HG03196 (cell line): ENCODE measurements around the gene GAS7.
A peak's percentile ranks its signal among the peaks of the same experiment; 100 is the strongest.
"Not testable (repeated sequence)": the region's sequence is repeated elsewhere in the genome, so short reads cannot be mapped to it uniquely, and the experiment has no call there.

Experiments used
- ATAC-seq: cut with Tn5 transposase; IDR thresholded peaks from one replicate; pipeline ENCODE4 v1.9.1; 2021; ENCODE audit not compliant: unreplicated experiment

GAS7 gene

DNA sequence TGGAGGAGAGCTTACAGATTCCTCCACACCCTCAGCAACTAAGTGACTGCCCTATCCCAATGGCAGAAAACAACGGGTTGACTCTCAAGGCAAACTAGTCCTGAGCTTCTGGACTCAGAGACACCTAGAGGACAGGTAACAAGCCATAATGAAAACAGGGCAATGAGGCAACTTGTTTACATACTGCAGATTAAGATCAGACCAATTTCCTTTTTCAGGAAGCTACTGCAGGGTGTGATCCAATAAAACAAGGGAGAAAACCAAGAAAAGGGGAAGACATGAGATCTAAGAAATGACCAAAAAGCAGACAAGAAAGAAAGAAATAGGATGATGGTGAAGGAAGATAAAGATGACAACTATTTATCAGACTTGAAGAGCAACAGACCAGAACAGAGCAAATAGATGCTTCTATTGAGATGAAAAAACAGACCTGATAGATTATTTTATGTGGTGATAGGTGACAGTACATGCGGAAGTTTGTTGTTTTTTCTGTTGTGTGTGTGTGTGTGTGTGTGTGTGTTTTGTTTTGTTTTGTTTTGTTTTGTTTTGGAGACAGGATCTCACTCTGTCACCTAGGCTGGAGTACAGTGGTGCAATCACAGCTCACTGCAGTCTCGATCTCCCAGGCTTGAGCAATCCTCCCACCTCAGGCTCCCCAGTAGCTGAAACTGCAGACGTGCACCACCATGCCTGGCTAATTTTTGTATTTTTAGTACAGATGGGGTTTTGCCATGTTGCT lies 120.7 kb downstream of the GAS7 start:
- ATAC-seq, result no peak

DNA sequence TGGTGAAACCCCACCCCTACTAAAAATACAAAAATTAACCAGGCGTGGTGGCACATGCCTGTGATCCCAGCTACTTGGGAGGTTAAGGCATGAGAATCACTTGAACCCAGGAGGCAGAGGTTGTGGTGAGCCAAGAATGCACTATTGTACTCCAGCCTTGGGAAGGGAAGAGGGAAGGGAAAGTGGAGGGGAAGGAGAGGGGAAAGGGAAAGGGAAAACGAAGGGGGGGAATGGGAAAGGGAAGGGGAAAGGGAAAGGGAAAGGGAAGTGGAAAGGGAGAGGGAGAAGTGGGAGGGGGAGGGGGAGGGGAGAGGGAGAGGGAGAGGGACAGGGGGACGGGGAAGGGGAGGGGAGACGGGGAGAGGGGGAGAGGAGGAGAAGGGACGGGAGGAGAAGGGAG lies 122.5 kb downstream of the GAS7 start:
- ATAC-seq, result no peak

DNA sequence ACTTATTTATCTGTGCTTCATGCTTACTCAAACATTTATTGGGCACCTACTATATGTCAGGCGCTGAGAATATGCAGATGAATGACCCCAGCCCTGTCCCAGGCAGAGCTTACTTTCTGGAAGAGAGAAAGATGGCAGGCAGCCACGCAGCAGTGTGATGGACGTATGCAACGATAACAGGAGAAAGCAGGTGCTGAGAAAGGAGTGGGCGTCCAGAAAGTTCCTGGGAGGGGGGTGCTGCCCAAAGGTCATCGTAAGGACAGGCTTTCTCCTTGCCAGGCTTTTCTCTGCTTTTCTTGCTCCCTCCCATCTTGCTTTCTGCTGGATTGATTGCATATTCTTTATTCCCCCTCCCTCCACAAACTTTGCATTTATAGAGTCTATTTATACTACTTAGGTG lies 124.5 kb downstream of the GAS7 start:
- ATAC-seq, result no peak

DNA sequence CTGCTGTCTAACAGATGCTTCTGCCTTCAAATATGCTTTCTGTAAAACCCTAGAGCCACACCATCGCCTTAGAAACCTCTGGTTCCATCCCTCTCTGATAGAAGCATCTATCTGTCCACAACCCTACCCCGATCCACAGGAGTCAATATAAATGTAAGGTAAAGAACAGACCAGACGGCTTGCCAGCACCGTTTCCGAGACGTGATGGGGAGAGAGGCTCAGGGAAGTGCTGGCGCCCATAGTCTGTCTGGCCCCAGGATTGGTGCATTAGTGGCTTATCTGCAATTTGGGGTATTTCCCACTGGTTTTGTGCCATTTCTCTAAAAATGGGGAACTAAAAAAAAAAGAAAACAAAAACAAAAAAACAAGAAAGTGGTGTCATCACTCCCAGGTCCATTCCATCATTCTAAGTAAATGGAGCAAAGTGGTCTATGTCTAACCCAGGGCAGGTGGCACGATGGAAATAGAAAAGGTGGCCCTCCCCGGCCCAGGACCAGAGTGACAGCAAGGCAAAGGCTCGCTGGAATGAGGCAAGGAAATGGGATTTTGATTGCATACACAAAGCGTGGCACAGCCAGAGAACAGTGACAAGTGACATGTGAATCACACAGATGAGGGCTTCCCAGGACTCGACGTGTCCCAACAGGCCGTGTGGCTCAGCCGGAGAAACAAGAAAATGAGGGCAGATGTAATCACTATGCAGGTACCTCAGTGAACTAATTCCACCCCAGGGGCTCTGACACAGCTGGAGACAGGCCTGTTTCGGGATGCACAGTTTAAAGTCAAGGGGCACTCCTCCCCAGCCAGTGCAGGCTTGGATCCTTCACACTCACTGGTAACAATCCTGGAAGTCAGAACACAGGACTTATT lies 125.6 kb downstream of the GAS7 start:
- no peak for ATAC-seq

DNA sequence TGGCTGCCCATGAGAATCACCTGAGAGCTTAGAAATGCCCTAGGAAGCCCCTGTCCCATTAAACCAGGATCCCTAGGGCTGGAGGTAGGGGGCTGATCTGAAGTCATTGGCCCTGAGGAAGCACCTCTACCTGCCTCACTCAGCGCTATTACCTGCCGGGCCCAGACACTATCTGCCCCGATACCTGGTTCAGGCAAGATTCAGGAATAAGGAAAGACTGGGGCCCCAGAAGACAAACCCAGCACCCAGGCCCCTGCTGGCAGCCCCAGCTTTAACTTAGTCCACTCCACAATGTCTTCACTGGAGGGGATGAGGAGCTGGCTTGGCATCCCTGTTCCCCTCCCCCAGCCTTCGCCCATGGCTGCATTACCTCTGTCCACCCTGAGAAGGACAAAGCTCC lies 126.3 kb downstream of the GAS7 start:
- no peak for ATAC-seq

DNA sequence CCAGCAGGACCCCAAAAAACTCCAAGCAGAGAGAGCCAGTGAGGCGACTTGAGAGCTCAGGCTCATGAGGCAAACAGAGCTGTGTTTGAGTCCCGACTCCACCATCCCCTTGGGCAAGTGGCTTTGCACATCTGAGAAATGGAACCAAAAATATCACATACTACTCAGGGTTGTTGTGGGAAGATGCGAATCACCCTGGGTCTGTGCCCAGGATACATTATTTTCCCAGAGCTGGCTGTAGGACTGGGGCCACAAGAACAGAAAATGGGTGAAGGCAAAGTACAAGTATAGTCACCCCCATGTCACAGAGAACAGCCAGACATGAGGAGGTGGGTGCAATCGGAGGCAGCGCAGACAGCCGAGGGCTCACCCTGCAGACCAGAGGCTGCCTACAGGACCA lies 127.3 kb downstream of the GAS7 start:
- no peak for ATAC-seq

DNA sequence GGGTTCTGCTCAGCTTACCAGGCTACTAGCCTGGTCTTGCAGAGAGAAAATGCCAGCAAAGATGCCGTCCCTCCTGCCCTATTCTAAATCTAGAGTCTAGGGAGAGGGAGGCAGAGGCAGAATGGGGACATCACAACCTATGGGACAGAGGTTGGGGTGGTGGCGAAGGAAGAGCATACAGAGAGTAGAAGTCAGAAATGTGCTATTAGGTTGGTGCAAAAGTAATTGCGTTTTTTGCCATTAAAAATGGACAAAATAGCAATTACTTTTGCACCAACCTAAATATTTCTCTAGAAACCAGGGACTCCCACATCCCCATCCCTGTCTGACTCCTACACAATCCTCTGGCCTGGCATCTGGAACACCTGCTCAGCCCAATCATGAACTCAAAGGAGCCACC lies 127.7 kb downstream of the GAS7 start:
- ATAC-seq, result no peak

DNA sequence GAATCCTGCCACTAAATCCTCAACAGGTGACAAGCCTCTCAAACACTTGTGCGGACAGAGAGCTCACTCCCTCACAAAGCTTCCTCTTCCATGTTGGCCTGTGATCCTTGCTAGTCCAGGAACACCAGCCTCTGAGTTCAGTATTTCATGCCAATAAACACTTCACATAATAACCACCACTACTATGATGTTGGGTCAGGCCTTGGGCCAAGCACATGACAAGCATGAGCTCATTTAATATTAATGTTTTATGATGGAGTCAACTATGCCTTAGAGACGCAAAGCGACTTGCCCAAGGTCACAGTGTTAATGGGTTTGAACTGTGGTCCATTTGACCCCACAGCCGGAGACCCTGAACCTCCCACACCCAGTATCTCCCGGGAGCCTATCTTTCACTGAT lies 129.1 kb downstream of the GAS7 start:
- ATAC-seq, result no peak

DNA sequence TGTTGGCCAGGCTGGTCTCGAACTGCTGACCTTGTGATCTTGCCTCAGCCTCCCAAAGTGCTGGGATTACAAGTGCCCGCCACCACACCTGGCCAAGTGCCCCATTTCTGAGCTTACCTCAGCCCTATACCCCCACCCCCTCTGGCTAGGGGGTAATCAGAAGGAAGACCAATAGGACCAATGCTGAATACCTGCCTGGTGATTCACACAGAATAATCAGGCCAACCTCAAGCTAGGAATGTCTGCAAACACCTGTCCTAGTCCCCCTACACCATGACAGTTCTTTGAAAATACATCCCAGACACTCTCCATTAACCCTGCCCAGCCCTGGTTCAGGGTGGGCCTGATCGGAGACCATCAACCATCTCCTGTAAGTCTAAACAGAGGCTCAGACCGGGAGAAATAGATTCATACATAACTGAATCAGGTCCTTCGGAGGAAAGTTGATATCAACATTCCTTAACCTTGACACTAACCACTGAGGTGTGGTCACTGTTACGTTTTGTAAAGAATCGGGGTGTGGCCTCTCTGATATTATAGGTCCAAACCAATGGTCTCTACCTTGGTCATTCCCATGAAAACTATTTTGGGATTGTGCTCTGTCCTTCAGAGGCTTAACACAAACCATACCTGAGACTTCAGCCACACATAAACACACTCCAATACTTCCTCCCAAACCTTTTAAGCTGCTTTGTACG lies 130.8 kb downstream of the GAS7 start:
- ATAC-seq, result no peak

DNA sequence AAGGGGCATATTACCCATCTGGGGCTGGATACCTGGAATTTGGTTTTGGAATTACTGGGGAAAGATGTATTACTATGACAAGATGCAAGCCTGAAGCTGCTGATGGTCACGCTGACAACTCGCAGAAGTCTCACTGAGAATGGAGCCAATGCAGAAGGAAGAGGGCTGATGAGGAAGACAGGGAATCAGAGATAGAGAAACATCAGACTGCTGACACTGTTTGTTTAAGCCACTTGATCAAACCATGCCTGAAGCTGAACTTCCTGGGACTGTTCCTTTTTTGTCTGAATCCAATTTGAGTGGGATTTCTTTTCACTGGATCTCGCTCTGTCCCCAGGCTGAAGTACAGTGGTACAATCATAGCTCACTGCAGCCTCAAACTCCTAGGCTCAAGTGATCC lies 133.9 kb downstream of the GAS7 start:
- no peak for ATAC-seq

DNA sequence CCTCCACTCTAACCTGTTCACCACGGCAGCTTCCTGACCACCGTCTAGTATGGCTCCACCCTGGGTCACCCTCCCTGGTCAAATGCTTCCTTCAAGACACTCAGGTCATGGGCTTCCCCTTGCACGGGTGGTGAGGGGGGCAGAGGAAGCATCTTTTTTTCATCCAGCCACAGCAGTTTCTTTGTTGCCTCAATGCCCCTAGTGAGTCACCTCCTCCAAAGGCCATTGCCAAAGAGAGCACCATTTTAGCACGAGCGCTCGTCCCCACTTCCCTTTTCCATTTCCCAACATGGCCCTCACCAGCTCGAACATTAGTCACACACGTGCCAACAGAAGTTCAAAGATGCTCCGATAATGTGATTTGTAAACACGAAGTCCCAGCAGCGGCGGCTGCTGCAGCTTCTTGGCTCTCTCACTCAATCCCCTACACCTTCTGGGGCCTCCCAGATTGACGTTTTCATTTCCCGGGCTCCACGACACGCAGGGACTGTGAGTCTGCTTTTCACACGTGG lies 134.6 kb downstream of the GAS7 start:
- ATAC-seq, result no peak

DNA sequence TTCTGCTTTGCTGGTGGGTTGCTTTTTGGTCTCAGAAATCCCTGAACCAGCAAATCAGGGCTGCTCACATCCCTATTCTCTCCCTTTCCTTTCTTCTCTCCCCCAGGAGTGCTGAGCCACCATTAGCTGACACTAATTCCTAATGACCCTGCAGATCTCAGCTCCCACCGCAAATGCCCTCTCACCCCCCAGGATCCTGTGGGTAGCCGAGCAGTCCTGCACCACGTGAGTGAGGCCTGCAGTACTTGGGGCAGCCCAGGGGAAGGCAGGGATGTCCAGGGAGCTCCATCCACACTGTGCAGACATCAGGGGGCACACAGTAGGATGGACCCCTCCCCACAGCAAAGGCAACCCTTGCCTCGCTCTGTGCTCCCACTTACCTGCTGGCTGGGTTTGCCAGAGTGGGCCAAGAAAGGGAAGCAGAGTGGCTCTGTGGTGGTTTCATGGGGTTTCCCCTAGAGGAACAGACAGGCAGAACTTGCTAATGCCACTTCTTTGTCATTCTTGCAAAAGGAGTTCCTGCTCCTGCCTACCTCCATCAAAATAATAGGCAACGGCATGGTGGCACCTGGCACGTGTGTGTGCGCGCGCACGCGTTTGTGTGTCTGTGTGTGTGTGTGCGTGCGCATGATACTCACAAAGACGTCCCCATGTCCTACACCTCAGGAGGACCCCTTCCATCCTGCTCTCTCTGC lies 135.6 kb downstream of the GAS7 start:
- no peak for ATAC-seq

DNA sequence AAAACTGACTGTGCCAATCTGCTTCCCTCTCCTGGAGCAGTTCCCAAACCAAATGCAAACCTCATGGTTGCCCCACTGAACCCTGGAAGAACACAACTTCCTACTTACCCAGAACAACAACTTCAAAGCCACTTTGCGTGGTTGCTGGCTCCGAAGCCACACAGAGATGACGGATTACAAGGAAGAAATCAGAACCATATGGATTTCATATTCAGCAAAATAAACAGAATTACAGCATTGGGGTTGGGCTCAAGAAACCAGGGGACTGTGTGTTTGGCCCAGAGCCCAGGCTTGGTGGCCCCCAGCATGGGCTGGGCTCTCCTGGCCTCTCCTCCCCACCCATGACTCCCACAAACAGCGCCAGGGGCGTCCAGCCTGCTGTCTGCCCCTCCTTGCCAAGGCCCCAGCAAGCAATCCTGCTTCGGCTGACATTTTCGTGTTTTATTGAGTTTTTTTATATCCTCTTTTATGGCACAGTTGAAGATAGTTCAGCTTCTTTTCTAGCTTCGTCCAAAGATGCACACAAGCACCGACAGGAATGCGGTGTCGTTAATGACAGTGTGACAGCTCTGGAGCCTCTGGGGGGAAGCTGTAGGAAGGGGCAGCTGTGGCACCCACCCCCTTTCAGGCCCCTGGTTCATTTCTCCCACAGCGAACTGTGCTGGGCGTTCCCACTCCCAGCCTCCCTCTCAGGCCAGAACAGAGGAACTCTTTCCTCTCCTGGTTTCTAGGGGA lies 137.1 kb downstream of the GAS7 start:
- ATAC-seq, result no peak

DNA sequence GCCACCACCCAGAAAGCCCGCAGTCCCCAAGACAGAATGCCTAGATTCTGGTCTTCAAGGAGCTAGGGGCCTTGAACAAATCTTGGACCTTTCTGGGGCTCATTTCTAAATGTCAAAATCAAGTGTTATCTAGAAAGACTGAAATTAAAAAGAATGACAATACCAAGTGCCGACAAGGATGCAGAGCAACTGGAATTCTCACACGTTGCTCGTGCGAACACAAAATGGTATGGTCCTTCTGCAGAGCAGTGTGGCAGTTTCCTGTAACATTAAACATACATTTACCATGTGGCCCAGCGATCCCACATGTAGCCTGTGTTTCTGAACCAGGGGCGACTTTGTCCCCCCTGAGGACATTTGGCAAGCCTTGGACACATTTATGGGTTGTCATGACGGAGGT lies 137.9 kb downstream of the GAS7 start:
- ATAC-seq, result no peak

DNA sequence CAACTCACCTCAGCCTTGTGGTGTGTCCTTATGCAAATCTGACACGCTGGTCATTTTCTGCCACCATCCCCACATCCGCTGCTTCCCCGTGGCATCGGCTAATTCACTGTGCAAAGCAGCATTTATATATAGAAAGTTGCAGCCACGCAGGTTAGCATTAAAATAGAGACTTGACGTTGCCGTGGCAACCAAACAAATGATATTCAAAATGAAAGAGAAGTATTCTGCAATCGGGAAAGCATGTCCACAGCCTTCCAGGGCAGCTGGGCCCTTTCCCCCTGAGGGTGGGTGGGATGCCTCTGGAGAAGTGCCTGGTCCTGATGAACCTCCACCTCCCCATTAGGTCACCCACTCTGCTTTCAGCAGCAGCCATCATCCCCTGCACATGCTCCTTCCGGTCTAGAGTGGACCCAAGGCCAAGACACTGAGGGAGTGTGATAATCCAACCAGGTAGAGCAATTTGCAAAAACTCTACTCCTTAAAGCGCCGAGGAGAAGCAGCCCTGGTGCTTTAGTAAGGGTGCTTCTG lies 138.7 kb downstream of the GAS7 start:
- ATAC-seq, result peak; percentile 82

DNA sequence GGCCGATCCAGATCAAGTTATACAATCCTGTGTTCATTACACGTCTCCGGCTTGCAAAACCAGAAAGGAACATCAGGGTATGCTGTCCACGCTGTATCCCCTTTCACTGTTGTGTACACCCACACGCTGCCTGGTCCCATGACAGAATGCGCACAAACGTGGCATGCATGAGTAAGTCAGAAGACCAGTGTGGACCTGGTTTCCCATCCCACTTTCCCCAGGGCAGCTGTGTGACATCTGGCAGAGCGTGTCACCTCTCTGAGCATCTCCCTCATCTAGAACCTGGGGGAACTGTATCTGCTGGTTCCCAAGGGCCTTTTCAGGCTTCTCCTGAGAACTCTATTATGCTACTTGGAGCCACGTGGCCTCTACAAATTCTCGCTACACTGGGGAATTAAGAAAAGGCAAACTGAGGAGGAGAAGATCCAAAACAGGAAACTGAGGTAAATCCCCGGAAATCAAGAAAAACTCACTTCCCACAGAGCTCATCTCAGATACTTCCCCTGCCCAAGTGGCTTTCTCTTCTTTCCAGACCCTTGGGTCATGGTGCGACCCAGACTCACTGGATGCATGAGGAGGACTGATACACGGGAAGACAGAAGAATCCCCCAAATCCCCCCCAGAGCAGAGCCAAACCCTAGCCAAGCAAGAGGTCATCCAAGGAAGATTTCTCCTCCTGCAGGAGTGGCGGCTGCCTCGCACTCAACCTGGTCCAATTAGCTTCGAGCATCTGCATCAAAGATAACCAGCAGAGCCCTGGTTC lies 139.3 kb downstream of the GAS7 start:
- no peak for ATAC-seq

DNA sequence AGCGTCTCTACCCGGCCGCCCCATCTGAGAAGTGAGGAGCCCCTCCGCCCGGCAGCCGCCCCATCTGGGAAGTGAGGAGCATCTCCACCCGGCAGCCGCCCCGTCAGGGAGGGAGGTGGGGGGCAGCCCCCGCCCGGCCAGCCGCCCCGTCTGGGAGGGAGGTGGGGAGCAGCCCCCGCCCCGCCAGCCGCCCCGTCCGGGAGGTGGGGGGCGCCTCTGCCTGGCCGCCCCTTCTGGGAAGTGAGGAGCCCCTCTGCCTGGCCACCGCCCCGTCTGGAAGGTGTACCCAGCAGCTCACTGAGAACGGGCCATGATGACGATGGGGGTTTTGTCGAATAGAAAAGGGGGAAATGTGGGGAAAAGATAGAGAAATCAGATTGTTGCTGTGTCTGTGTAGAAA lies 140.9 kb downstream of the GAS7 start:
- ATAC-seq, result not testable (repeated sequence)

DNA sequence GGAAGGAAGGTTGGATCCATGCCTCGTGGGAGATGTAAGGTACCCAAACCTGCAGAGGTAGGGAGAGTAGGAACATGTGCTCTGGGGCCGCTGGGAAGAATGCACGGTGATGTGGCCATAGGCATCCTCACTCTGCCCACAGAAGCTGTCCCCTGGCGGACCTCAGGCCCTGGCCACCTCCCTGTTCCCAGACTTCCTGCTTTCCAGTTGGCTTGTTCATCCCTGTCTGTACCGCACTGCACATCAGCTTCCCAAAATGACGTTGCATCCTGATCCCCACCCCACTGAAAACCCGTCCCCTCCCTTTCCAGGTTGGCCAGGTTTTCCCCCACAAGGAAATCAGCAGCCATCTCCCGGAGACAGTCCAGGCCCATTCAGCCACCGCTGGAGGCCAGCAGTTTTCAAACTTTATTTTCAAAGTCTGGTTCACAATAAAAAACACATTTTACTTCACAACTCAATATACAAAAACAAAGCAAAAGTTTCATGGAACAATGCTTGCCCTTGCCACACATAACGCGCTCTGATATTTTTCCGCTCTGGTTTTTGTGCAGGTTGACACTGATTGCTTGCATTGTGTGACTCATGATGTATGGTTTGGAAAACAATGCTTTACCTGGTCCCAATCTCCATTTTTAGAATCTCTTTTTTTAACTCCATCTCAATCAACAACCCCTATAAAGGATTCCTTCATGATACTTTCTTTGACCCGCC lies 143.0 kb downstream of the GAS7 start:
- ATAC-seq, result no peak
